A549 treated with ZK216348 at 1 μM for 4 hours (cell line): ENCODE measurements around the gene CRTC2. TPM values are rescaled to one million over a fixed set of nuclear protein-coding genes. Genes with fewer than 3 reads are reported as not detected.

Experiments used
- total RNA-seq: library from RNA; stranded (reverse); fragments of 200-300 nt; extraction: Qiagen RNA extraction; gene quantifications from 5 replicates; pipeline ENCODE4 v1.2.3, GENCODE V29; 2022; ENCODE audit warnings: low read depth

CRTC2 gene
- total RNA-seq = 29.1 to 43.8 TPM (median 41.5 TPM) in 5 replicates

GRCh38 chr1:153958111-153958960 is at the start of gene CRTC2:
Gene CRTC2, minus strand, starts transcription at chr1:153958612. Its CDS starts 115 bp downstream, at chr1:153958497.

GRCh38 chr1:153990468-153991150 is 32.2 kb upstream of the CRTC2 start, which contains the start of gene RPS27:
Gene RPS27, plus strand, starts transcription at chr1:153990762. Its CDS starts 35 bp downstream, at chr1:153990797.

GRCh38 chr1:153985941-153986761 is 27.7 kb upstream of the CRTC2 start, which contains the start of gene RAB13:
Gene RAB13, minus strand, starts transcription at chr1:153986339. Its CDS starts 103 bp downstream, at chr1:153986236.

GRCh38 chr1:153977250-153978240 is 19.1 kb upstream of the CRTC2 start, which contains the start of gene JTB:
Gene JTB, minus strand, starts transcription at chr1:153977674. Its CDS starts 422 bp downstream, at chr1:153977252.

GRCh38 chr1:153967107-153967999 is 8.9 kb upstream of the CRTC2 start, which contains the start of gene CREB3L4:
Gene CREB3L4, plus strand, starts transcription at chr1:153967902. Its CDS starts 624 bp downstream, at chr1:153968526.

GRCh38 chr1:153963030-153963849 is 4.8 kb upstream of the CRTC2 start, which contains the start of gene SLC39A1:
Gene SLC39A1, minus strand, starts transcription at chr1:153963537. Its CDS starts 822 bp downstream, at chr1:153962715.

GRCh38 chr1:153946622-153947241 is 11.7 kb downstream of the CRTC2 start, which contains the start of gene DENND4B:
Gene DENND4B, minus strand, starts transcription at chr1:153946718. Its CDS starts 2,344 bp downstream, at chr1:153944374.

GRCh38 chr1:153922972-153923925 is 35.2 kb downstream of the CRTC2 start, which contains the start of gene GATAD2B:
Gene GATAD2B, minus strand, starts transcription at chr1:153922972. Its CDS starts 94,625 bp downstream, at chr1:153828347.

Other genes starting within 250 kb of the CRTC2 start
- gene INTS3, start 230.6 kb downstream of the CRTC2 start, total RNA-seq = 14.3 to 22.7 TPM (median 21.4 TPM) in 5 replicates
- 0.95 to 2.6 TPM (median 1.3 TPM) in 5 replicates for gene SLC27A3, start 183.2 kb downstream of the CRTC2 start, total RNA-seq
- gene GATAD2B, start 35.6 kb downstream of the CRTC2 start, total RNA-seq = 7.0 to 11.9 TPM (median 8.5 TPM) in 5 replicates
- 19.2 to 41.6 TPM (median 37.9 TPM) in 5 replicates for gene DENND4B, start 11.9 kb downstream of the CRTC2 start, total RNA-seq
- 133 to 166 TPM (median 157 TPM) in 5 replicates for gene SLC39A1, start 4.9 kb upstream of the CRTC2 start, total RNA-seq
- 7.5 to 11.4 TPM (median 9.7 TPM) in 5 replicates for gene CREB3L4, start 9.3 kb upstream of the CRTC2 start, total RNA-seq
- gene JTB, start 19.1 kb upstream of the CRTC2 start, total RNA-seq = 104 to 153 TPM (median 147 TPM) in 5 replicates
- gene RAB13, start 27.7 kb upstream of the CRTC2 start, total RNA-seq = 134 to 166 TPM (median 136 TPM) in 5 replicates
- 4,025 to 7,363 TPM (median 4,151 TPM) in 5 replicates for gene RPS27, start 32.1 kb upstream of the CRTC2 start, total RNA-seq
- not detected in 5 replicates for gene NUP210L, start 196.5 kb upstream of the CRTC2 start, total RNA-seq
- gene TPM3, start 233.5 kb upstream of the CRTC2 start, total RNA-seq = 476 to 696 TPM (median 485 TPM) in 5 replicates
- not detected in 5 replicates for gene CFAP141, start 247.7 kb upstream of the CRTC2 start, total RNA-seq